AG10803 (cell line): ENCODE data around the gene MT2A.

Experiments
- DNase-seq: peaks from one replicate; pipeline ENCODE4 v3.0.0; 2010; ENCODE audit warnings: low read depth
- H3K4me3 ChIP-seq: 2 replicates; pipeline ENCODE4 v1.5.1; 2011; ENCODE audit warnings: mild to moderate bottlenecking, low read length, control low read depth
- CTCF ChIP-seq: conservative IDR thresholded peaks from 2 replicates; pipeline ENCODE4 v1.5.1; 2011; ENCODE audit warnings: mild to moderate bottlenecking, low read length, control low read depth, inconsistent platforms

The MT2A gene

GRCh38 chr16:56630134-56630533 is 21.8 kb downstream of the MT2A start:
- H3K4me3 ChIP-seq: no peak overlapping the region
- DNase-seq: no peak
- TF ChIP-seq CTCF: no peak

GRCh38 chr16:56631197-56631596 is 22.8 kb downstream of the MT2A start:
- no peak for DNase-seq
- TF ChIP-seq CTCF: no peak
- H3K4me3 ChIP-seq: no peak overlapping the region

DNA sequence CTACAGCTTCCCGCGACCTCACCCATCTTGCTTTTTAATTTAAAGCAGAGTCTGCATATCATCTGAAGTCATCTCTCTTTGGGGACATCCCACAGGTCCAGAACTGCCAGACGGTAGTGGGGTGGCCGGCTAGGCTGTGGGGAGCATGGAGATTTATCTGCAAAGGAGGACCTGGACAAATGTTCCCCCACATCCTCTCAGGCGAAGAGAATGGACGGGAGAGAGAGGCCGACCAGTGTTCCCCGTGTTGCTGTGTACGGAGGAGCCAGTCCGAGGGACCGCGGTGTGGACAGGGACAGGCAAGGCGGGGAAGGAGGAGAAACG is 23.4 kb downstream of the MT2A start:
- no peak for DNase-seq
- peak overlapping the region; percentile 60 for H3K4me3 ChIP-seq
- no peak for TF ChIP-seq CTCF

DNA sequence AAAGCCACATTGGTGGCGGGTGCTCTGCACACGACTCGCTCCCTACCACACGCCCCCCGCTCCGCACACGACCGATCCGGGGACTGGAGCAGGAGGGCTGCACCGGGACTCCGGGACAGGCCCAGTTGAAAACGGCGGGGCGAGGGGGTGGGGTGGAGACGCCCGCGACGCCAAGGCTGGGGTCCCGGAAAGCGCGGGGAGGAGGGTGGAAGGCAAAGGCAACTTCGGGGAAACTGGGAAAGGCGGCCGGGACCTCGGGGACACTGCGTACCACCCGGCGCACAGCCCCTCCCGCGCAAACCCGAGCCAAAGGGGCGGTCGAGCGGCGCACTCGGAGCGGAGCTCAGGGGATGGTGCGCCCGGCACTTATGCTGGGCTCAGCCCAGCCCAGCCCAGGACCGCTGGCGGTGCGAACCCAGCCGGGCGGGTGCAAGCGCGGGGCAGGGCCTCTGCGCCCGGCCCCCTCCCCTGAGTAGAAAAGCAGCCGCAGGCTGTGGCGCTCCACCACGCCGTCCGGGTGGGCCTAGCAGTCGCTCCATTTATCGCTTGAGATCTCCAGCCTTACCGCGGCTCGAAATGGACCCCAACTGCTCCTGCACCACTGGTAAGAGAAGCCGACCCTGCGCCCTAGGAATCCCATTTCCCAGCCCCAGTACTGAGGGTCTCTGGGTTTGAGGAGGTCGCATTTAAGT is 23.9 kb downstream of the MT2A start, which contains the start of gene MT1M:
MT1M (plus strand) TSS at position 504 of the 692 bp plus-strand sequence; CDS start at position 577, 73 bp downstream.
- no peak for DNase-seq
- TF ChIP-seq CTCF: no peak
- H3K4me3 ChIP-seq: peak within 1 kb of the TSS; percentile 60

GRCh38 chr16:56632848-56633365 is 24.5 kb downstream of the MT2A start:
- no peak for DNase-seq
- peak overlapping the region; percentile 60 for H3K4me3 ChIP-seq
- TF ChIP-seq CTCF: no peak

DNA sequence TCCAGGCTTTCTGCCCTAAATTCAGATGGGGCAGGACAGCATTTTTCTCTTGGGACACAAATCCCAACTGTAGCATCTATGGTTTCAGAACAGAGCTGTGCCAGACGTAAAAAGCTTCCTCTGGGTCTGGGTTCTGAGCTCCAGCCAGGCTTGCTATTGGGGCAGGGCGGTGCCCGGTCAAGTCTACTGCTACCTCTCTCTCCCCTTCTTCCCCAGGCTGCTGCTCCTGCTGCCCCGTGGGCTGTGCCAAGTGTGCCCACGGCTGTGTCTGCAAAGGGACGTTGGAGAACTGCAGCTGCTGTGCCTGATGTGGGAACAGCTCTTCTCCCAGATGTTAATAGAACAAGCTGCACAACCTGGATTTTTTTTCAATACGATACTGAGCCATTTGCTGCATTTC is 25.2 kb downstream of the MT2A start:
- no peak overlapping the region for H3K4me3 ChIP-seq
- DNase-seq: no peak
- no peak for TF ChIP-seq CTCF

- no peak for DNase-seq
- H3K4me3 ChIP-seq: no peak overlapping the region
- no peak for TF ChIP-seq CTCF
Measured at GRCh38 chr16:56634715-56635440, 26.5 kb downstream of the MT2A start.
